ENCODE results near the gene ABCD1. TPM values are rescaled to one million over a fixed set of nuclear protein-coding genes. Genes with fewer than 3 reads are reported as not detected.
"Not testable (repeated sequence)": the region's sequence is repeated elsewhere in the genome, so short reads cannot be mapped to it uniquely, and the experiment has no call there.

The ABCD1 gene
- total RNA-seq, 5 donors from 2014 or later (not counting 1 experiment from before 2014, with no cell fraction given), result 6.9 to 10.7 (median 7.9) TPM

DNA sequence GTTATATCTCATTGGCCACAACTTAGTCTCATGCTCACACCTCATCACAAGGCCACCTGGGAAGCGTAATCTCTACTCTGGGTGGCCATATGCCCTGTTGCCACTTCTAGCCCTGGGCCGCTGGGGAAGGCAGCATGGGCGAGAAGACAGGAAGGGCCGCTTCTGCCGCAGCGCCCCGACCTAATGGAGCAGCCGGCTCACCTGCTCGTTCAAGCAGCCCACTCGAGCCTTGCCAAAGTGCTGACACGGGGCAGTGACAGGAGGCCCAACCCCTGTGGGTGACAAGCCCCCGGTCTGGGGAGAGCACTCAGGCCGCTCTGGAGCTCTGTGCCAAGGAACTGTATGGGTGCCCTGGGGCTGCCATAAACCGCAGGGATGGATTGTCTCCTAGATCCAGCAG lies 17.5 kb downstream of the ABCD1 start:
- ATAC-seq (replicated peaks in 1 of 4); CTCF ChIA-PET; H3K36me3 ChIP-seq (ENCODE audit: control insufficient read depth in 2 of 2, extremely low read depth in 1 of 2, insufficient read depth in 1 of 2, low read length in 1 of 2); H3K27ac ChIP-seq (ENCODE audit: low read length); H3K4me3 ChIP-seq (ENCODE audit: control insufficient read depth in 1 of 2, extremely low read depth in 1 of 2, low read length in 1 of 2); H3K9me3 Mint-ChIP-seq; H3K4me3 Mint-ChIP-seq; H3K27me3 ChIP-seq (replicated peaks in 1 of 2; ENCODE audit: control insufficient read depth in 2 of 2, extremely low read depth in 1 of 2, insufficient read depth in 2 of 2, low read length in 1 of 2); DNase-seq; H3K27ac Mint-ChIP-seq; POLR2A ChIA-PET; H3K36me3 Mint-ChIP-seq; H3K27me3 Mint-ChIP-seq; H3K9me3 ChIP-seq: not testable (repeated sequence)
- H3K4me1 Mint-ChIP-seq, result peaks cover 18 to 26% (median 20%) of the 10 kb centered on the region in 3 donors
- H3K4me1 ChIP-seq (ENCODE audit: control insufficient read depth in 1 of 2, extremely low read depth in 1 of 2, insufficient read depth in 2 of 2, low read length in 2 of 2), result peaks cover 2 to 39% of the 10 kb centered on the region in 2 experiments
- 96% methylated on average over 8 of the region's 14 CpGs for WGBS (ENCODE audit: insufficient coverage)

DNA sequence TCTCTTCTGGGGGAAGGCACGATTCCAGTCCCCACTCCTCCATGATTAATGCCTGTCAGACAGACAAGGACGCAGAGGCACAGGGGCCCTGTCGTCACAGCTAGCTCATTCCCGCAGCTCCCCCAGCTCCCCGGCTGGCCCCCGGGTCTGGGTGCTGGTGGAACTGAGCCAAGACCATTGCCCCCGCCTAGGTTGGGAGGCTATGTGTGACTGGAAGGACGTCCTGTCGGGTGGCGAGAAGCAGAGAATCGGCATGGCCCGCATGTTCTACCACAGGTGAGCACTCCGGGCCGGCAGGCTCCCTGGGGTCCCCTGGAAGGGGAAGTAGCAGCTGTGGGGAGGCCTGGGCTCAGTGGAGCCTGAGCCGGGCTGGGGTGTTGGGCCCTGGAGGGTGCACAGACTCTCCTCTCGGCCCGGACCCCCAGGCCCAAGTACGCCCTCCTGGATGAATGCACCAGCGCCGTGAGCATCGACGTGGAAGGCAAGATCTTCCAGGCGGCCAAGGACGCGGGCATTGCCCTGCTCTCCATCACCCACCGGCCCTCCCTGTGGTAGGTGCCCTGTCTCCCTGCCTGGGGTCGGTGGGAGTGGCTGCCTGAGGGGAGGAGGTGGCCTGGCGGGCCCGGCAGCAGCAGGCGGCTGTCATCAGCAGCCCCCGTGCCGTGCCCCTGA lies 18.3 kb downstream of the ABCD1 start:
- H3K36me3 Mint-ChIP-seq; POLR2A ChIA-PET; H3K36me3 ChIP-seq (ENCODE audit: control insufficient read depth in 2 of 2, extremely low read depth in 1 of 2, insufficient read depth in 1 of 2, low read length in 1 of 2); ATAC-seq (replicated peaks in 1 of 4); H3K9me3 Mint-ChIP-seq; H3K27me3 ChIP-seq (replicated peaks in 1 of 2; ENCODE audit: control insufficient read depth in 2 of 2, extremely low read depth in 1 of 2, insufficient read depth in 2 of 2, low read length in 1 of 2); DNase-seq; H3K9me3 ChIP-seq; H3K27ac ChIP-seq (ENCODE audit: low read length); H3K4me3 Mint-ChIP-seq; H3K4me3 ChIP-seq (ENCODE audit: control insufficient read depth in 1 of 2, extremely low read depth in 1 of 2, low read length in 1 of 2); H3K27ac Mint-ChIP-seq; CTCF ChIA-PET: not testable (repeated sequence)
- H3K4me1 ChIP-seq (ENCODE audit: control insufficient read depth in 1 of 2, extremely low read depth in 1 of 2, insufficient read depth in 2 of 2, low read length in 2 of 2), result peaks cover 2 to 39% of the 10 kb centered on the region in 2 experiments
- WGBS (ENCODE audit: insufficient coverage), result 90% methylated on average over 6 of the region's 32 CpGs
- Mint-ChIP-seq H3K27me3 (peaks cover 4 to 12% of the 10 kb centered on the region in 2 donors), H3K4me1 (peaks cover 18 to 26% (median 20%) of the 10 kb centered on the region in 3 donors)

DNA sequence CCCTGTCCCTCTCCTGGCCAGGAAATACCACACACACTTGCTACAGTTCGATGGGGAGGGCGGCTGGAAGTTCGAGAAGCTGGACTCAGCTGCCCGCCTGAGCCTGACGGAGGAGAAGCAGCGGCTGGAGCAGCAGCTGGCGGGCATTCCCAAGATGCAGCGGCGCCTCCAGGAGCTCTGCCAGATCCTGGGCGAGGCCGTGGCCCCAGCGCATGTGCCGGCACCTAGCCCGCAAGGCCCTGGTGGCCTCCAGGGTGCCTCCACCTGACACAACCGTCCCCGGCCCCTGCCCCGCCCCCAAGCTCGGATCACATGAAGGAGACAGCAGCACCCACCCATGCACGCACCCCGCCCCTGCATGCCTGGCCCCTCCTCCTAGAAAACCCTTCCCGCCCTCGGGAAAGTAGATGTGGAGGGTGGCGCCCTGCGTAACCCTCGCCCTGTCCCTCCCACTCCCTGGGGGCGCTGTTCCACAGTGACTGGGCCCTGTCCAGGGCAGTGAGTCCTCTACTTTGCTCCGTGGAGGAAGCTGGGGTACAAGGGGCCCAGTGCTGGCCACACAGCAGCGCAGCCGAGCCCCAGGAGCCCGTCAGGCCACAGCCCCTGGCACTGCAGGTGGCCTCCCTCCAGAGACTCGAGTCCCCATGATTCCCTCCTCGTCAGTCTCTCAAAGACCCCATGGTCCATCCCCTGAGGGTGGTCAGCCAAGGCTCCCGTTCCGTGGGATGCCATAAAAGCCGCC lies 19.0 kb downstream of the ABCD1 start:
- DNase-seq; H3K9me3 ChIP-seq; ATAC-seq (replicated peaks in 1 of 4); H3K4me3 Mint-ChIP-seq; H3K9me3 Mint-ChIP-seq; H3K27ac ChIP-seq (ENCODE audit: low read length); CTCF ChIA-PET; H3K36me3 ChIP-seq (ENCODE audit: control insufficient read depth in 2 of 2, extremely low read depth in 1 of 2, insufficient read depth in 1 of 2, low read length in 1 of 2); H3K27ac Mint-ChIP-seq; H3K27me3 ChIP-seq (replicated peaks in 1 of 2; ENCODE audit: control insufficient read depth in 2 of 2, extremely low read depth in 1 of 2, insufficient read depth in 2 of 2, low read length in 1 of 2); H3K4me3 ChIP-seq (ENCODE audit: control insufficient read depth in 1 of 2, extremely low read depth in 1 of 2, low read length in 1 of 2); H3K36me3 Mint-ChIP-seq; POLR2A ChIA-PET: not testable (repeated sequence)
- Mint-ChIP-seq H3K4me1 (peaks cover 18 to 26% (median 20%) of the 10 kb centered on the region in 3 donors), H3K27me3 (peaks cover 4 to 12% of the 10 kb centered on the region in 2 donors)
- no CpG with 5 or more reads among the region's 35 CpGs for WGBS (ENCODE audit: insufficient coverage)
- H3K4me1 ChIP-seq (ENCODE audit: control insufficient read depth in 1 of 2, extremely low read depth in 1 of 2, insufficient read depth in 2 of 2, low read length in 2 of 2), result peaks cover 2 to 39% of the 10 kb centered on the region in 2 experiments

DNA sequence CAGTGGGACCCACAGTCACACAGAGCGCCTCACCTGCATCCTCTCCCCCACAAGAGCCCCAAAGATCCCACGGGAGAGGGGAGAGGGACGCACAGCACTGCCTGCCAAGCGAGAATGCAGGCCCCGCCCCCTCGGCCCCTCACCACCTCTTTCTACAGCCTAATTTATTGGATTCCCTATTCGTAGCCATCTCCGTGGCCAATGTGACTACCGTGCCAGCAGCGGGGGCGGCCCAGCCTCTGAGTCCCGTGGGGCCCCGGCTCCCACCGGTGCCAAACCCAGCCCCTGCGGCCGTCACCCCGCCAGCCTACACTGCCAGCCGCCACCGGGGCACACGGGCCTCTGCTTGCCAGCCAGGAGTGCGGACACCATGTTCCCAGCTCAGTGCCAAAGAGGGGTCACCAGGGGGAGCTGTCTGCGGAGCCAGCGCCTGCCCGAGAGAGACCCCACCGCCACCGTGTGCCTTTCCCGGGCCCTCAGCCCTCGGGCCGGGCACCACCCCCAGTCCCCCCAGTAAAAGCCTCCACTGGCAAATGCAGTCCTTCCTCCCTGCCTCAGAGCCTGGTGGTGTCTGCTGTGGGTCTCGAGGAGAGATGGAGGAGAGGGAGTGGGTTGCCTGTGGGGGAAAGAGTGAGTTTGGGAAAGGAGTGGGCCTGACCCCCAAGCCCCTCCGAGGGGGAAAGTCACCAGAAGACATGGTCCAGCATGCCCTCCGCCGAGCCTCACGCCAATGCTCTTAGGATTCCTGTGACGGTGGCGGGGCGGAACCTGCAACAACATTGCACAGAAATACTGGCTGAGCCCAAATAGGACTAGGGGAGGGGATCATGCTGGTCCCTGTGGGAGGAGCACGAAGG lies 19.8 kb downstream of the ABCD1 start:
- H3K9me3 Mint-ChIP-seq, result no peaks in the 10 kb centered on the region
- Histone ChIP-seq H3K4me3 (ENCODE audit: control insufficient read depth in 1 of 2, extremely low read depth in 1 of 2, low read length in 1 of 2) (no peak overlapping the region), H3K9me3 (no peaks in the 10 kb centered on the region), H3K4me1 (ENCODE audit: control insufficient read depth in 1 of 2, extremely low read depth in 1 of 2, insufficient read depth in 2 of 2, low read length in 2 of 2) (peaks cover 2 to 32% of the 10 kb centered on the region in 2 experiments), H3K27me3 (replicated peaks in 1 of 2; ENCODE audit: control insufficient read depth in 2 of 2, extremely low read depth in 1 of 2, insufficient read depth in 2 of 2, low read length in 1 of 2) (peaks cover 0 to 10% of the 10 kb centered on the region in 2 experiments), H3K36me3 (ENCODE audit: control insufficient read depth in 2 of 2, extremely low read depth in 1 of 2, insufficient read depth in 1 of 2, low read length in 1 of 2) (no peaks in the 10 kb centered on the region), H3K27ac (ENCODE audit: low read length) (no peak overlapping the region)
- H3K4me3 Mint-ChIP-seq, result peak overlapping the region in 1 of 3 donors; percentile 49
- ChIA-PET POLR2A (no interaction called here), CTCF (no interaction called here)
- ATAC-seq (replicated peaks in 1 of 4) (no peak), DNase-seq (peak in 4 of 35 experiments; percentile 16 to 44 (median 29))
- no peak overlapping the region for H3K27ac Mint-ChIP-seq
- H3K4me1 Mint-ChIP-seq, result peaks cover 15 to 23% (median 20%) of the 10 kb centered on the region in 3 donors
- no peaks in the 10 kb centered on the region for H3K36me3 Mint-ChIP-seq
- peaks cover 4 to 12% of the 10 kb centered on the region in 2 donors for H3K27me3 Mint-ChIP-seq
- 29% methylated on average over 6 of the region's 38 CpGs for WGBS (ENCODE audit: insufficient coverage)

DNA sequence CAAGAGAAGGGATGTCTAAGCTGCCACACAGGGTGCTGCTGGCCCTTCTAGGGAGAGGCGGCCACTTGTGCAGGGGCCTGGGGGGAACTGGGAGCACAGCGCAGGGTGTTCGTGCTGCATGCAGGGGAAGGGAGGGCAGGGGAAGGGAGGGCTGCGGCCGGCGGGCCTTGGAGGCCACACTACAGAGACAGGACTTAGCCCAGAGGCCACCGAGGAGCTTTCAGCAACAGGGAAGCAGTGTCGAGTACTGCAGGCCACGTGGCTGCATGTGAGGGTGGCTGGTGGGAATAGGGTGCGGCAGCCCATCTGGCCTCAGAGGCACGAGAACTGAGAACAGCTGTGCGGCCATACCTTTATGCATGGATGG lies 20.4 kb downstream of the ABCD1 start:
- H3K9me3 Mint-ChIP-seq; H3K9me3 ChIP-seq; DNase-seq; H3K4me3 ChIP-seq (ENCODE audit: control insufficient read depth in 1 of 2, extremely low read depth in 1 of 2, low read length in 1 of 2); CTCF ChIA-PET; H3K27ac ChIP-seq (ENCODE audit: low read length); H3K36me3 Mint-ChIP-seq; H3K27ac Mint-ChIP-seq; H3K27me3 ChIP-seq (replicated peaks in 1 of 2; ENCODE audit: control insufficient read depth in 2 of 2, extremely low read depth in 1 of 2, insufficient read depth in 2 of 2, low read length in 1 of 2); H3K36me3 ChIP-seq (ENCODE audit: control insufficient read depth in 2 of 2, extremely low read depth in 1 of 2, insufficient read depth in 1 of 2, low read length in 1 of 2); ATAC-seq (replicated peaks in 1 of 4); POLR2A ChIA-PET: not testable (repeated sequence)
- Mint-ChIP-seq H3K4me1 (peaks cover 9 to 16% (median 14%) of the 10 kb centered on the region in 3 donors), H3K4me3 (peak overlapping the region in 1 of 3 donors; percentile 49), H3K27me3 (peaks cover 4 to 17% of the 10 kb centered on the region in 2 donors)
- 80% methylated on average over 1 of the region's 12 CpGs for WGBS (ENCODE audit: insufficient coverage)
- peaks cover 0 to 25% of the 10 kb centered on the region in 2 experiments for H3K4me1 ChIP-seq (ENCODE audit: control insufficient read depth in 1 of 2, extremely low read depth in 1 of 2, insufficient read depth in 2 of 2, low read length in 2 of 2)

DNA sequence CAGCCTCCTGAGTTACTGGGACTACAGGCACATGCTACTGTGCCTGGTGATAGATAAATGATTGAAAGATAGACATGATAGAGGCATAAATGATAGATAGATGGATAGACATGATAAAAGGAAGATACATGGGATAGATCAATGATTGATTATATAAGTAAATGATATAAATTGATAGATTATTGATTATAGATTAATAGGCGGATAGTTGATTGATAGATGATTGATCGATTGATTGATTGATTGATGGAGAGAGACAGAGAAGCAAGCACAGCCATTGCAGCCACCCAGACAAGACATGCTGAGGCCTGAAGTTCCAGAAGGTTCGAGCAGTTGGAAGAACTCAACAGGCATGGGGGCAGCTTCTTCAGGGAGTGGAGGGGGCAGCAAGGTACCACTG lies 21.7 kb downstream of the ABCD1 start:
- ChIA-PET CTCF (no interaction called here), POLR2A (no interaction called here)
- peaks cover 4 to 19% of the 10 kb centered on the region in 2 donors for H3K27me3 Mint-ChIP-seq
- H3K4me3 Mint-ChIP-seq, result no peak overlapping the region
- no peaks in the 10 kb centered on the region for H3K36me3 Mint-ChIP-seq
- Histone ChIP-seq H3K4me1 (ENCODE audit: control insufficient read depth in 1 of 2, extremely low read depth in 1 of 2, insufficient read depth in 2 of 2, low read length in 2 of 2) (peaks cover 0 to 12% of the 10 kb centered on the region in 2 experiments), H3K36me3 (ENCODE audit: control insufficient read depth in 2 of 2, extremely low read depth in 1 of 2, insufficient read depth in 1 of 2, low read length in 1 of 2) (no peaks in the 10 kb centered on the region), H3K27ac (ENCODE audit: low read length) (no peak overlapping the region), H3K9me3 (no peaks in the 10 kb centered on the region), H3K27me3 (replicated peaks in 1 of 2; ENCODE audit: control insufficient read depth in 2 of 2, extremely low read depth in 1 of 2, insufficient read depth in 2 of 2, low read length in 1 of 2) (peaks cover 0 to 10% of the 10 kb centered on the region in 2 experiments), H3K4me3 (ENCODE audit: control insufficient read depth in 1 of 2, extremely low read depth in 1 of 2, low read length in 1 of 2) (no peak overlapping the region)
- H3K9me3 Mint-ChIP-seq, result no peaks in the 10 kb centered on the region
- DNase-seq (no peak), ATAC-seq (replicated peaks in 1 of 4) (no peak)
- no peak overlapping the region for H3K27ac Mint-ChIP-seq
- H3K4me1 Mint-ChIP-seq, result peaks cover under 1 to 6% (median 4%) of the 10 kb centered on the region in 3 donors
- WGBS (ENCODE audit: insufficient coverage), result 83% methylated on average over 1 of the region's 3 CpGs
